Muscle layer of duodenum (tissue), 2 donors: ENCODE measurements around the gene VPS45.
"Not testable (repeated sequence)": the region's sequence is repeated elsewhere in the genome, so short reads cannot be mapped to it uniquely, and the experiment has no call there.

Experiments used
- H3K27ac ChIP-seq: one replicate; pipeline ENCODE4 v1.7.0; 2013; ENCODE audit warnings: mild to moderate bottlenecking, low read length
- H3K27me3 ChIP-seq: one replicate; pipeline ENCODE4 v1.7.0; 2013; ENCODE audit warnings: low read depth, mild to moderate bottlenecking, control low read depth, low read length
- H3K36me3 ChIP-seq, 2 donors: one replicate each; pipeline ENCODE4 v1.7.0; 2013; ENCODE audit warnings: low read length in 2 of 2, control low read depth in 1 of 2, mild to moderate bottlenecking in 1 of 2; ENCODE audit not compliant: insufficient read depth in 2 of 2, control insufficient read depth in 1 of 2
- H3K4me1 ChIP-seq, 2 donors: one replicate each; pipeline ENCODE4 v1.7.0; 2013; ENCODE audit warnings: low read length in 2 of 2, mild to moderate bottlenecking in 2 of 2, control low read depth in 1 of 2, moderate library complexity in 1 of 2; ENCODE audit not compliant: insufficient read depth in 2 of 2, control insufficient read depth in 1 of 2
- H3K4me3 ChIP-seq, 2 donors: one replicate each; pipeline ENCODE4 v1.7.0; 2013; ENCODE audit warnings: low read length in 2 of 2, low read depth in 1 of 2, mild to moderate bottlenecking in 1 of 2
- H3K9me3 ChIP-seq, 2 donors: one replicate each; pipeline ENCODE4 v1.7.0; 2013; ENCODE audit warnings: low read length in 2 of 2, control low read depth in 1 of 2, mild to moderate bottlenecking in 1 of 2; ENCODE audit not compliant: control insufficient read depth in 1 of 2
- donor health status: healthy.

Gene VPS45

GRCh38 chr1:150053926-150054325 is 13.7 kb upstream of the VPS45 start:
- Histone ChIP-seq H3K4me3 (no peak overlapping the region), H3K27ac (no peak overlapping the region), H3K27me3 (no peaks in the 10 kb centered on the region), H3K4me1 (peaks cover 0 to 3% of the 10 kb centered on the region in 2 donors), H3K9me3 (no peaks in the 10 kb centered on the region), H3K36me3 (no peaks in the 10 kb centered on the region)

- not testable (repeated sequence) for H3K27me3 ChIP-seq, H3K27ac ChIP-seq, H3K4me3 ChIP-seq, H3K36me3 ChIP-seq, H3K4me1 ChIP-seq, H3K9me3 ChIP-seq
Observed at GRCh38 chr1:150055507-150055906, 12.1 kb upstream of the VPS45 start.

GRCh38 chr1:150056407-150056806 is 11.2 kb upstream of the VPS45 start:
- Histone ChIP-seq H3K27me3 (no peaks in the 10 kb centered on the region), H3K27ac (no peak overlapping the region), H3K9me3 (no peaks in the 10 kb centered on the region), H3K4me3 (no peak overlapping the region), H3K36me3 (no peaks in the 10 kb centered on the region), H3K4me1 (no peaks in the 10 kb centered on the region)

GRCh38 chr1:150060260-150060659 is 7.3 kb upstream of the VPS45 start:
- H3K4me3 ChIP-seq: no peak overlapping the region
- peaks cover 0 to 3% of the 10 kb centered on the region in 2 donors for H3K4me1 ChIP-seq
- H3K36me3 ChIP-seq: no peaks in the 10 kb centered on the region
- H3K27me3 ChIP-seq: no peaks in the 10 kb centered on the region
- H3K27ac ChIP-seq: no peak overlapping the region
- H3K9me3 ChIP-seq: no peaks in the 10 kb centered on the region

GRCh38 chr1:150061632-150062101 is 5.9 kb upstream of the VPS45 start:
- Histone ChIP-seq H3K27ac (no peak overlapping the region), H3K36me3 (no peaks in the 10 kb centered on the region), H3K9me3 (no peaks in the 10 kb centered on the region), H3K4me3 (no peak overlapping the region), H3K4me1 (peaks cover 3 to 8% of the 10 kb centered on the region in 2 donors), H3K27me3 (no peaks in the 10 kb centered on the region)

GRCh38 chr1:150062113-150062512 is 5.5 kb upstream of the VPS45 start:
- no peak overlapping the region for H3K4me3 ChIP-seq
- H3K27ac ChIP-seq: no peak overlapping the region
- H3K4me1 ChIP-seq: peaks cover 3 to 8% of the 10 kb centered on the region in 2 donors
- no peaks in the 10 kb centered on the region for H3K9me3 ChIP-seq
- H3K36me3 ChIP-seq: peaks cover 0 to 2% of the 10 kb centered on the region in 2 donors
- no peaks in the 10 kb centered on the region for H3K27me3 ChIP-seq

GRCh38 chr1:150065184-150065871 is 2.2 kb upstream of the VPS45 start:
- Histone ChIP-seq H3K27me3 (no peaks in the 10 kb centered on the region), H3K36me3 (peaks cover 0 to 6% of the 10 kb centered on the region in 2 donors), H3K27ac (peak overlapping the region; percentile 97), H3K4me3 (no peak overlapping the region), H3K4me1 (peaks cover 15% of the 10 kb centered on the region in 2 donors), H3K9me3 (no peaks in the 10 kb centered on the region)

GRCh38 chr1:150066328-150066727 is 1.2 kb upstream of the VPS45 start:
- Histone ChIP-seq H3K27me3 (no peaks in the 10 kb centered on the region), H3K9me3 (no peaks in the 10 kb centered on the region), H3K36me3 (peaks cover 0 to 6% of the 10 kb centered on the region in 2 donors), H3K27ac (peak overlapping the region; percentile 97), H3K4me1 (peaks cover 15% of the 10 kb centered on the region in 2 donors), H3K4me3 (peak overlapping the region; percentile 75 to 92)

- H3K4me1 ChIP-seq: peaks cover 15% of the 10 kb centered on the region in 2 donors
- H3K36me3 ChIP-seq: peaks cover 0 to 6% of the 10 kb centered on the region in 2 donors
- no peaks in the 10 kb centered on the region for H3K27me3 ChIP-seq
- no peaks in the 10 kb centered on the region for H3K9me3 ChIP-seq
- peak overlapping the region; percentile 75 to 92 for H3K4me3 ChIP-seq
- peak overlapping the region; percentile 97 for H3K27ac ChIP-seq
Observed at GRCh38 chr1:150066838-150067183, 765 bp upstream of the VPS45 start.

- no peaks in the 10 kb centered on the region for H3K27me3 ChIP-seq
- H3K4me1 ChIP-seq: peaks cover 15% of the 10 kb centered on the region in 2 donors
- no peaks in the 10 kb centered on the region for H3K9me3 ChIP-seq
- peaks cover 4 to 6% of the 10 kb centered on the region in 2 donors for H3K36me3 ChIP-seq
- H3K27ac ChIP-seq: peak overlapping the region; percentile 97
- peak overlapping the region; percentile 75 to 92 for H3K4me3 ChIP-seq
Observed at GRCh38 chr1:150068109-150068435, 496 bp downstream of the VPS45 start.

GRCh38 chr1:150069923-150070322 is 2.3 kb downstream of the VPS45 start:
- Histone ChIP-seq H3K27me3 (no peaks in the 10 kb centered on the region), H3K9me3 (no peaks in the 10 kb centered on the region), H3K4me1 (peaks cover 14 to 15% of the 10 kb centered on the region in 2 donors), H3K27ac (no peak overlapping the region), H3K36me3 (peaks cover 10 to 13% of the 10 kb centered on the region in 2 donors), H3K4me3 (no peak overlapping the region)

GRCh38 chr1:150072959-150073358 is 5.4 kb downstream of the VPS45 start:
- Histone ChIP-seq H3K4me3 (no peak overlapping the region), H3K27me3 (no peaks in the 10 kb centered on the region), H3K9me3 (no peaks in the 10 kb centered on the region), H3K4me1 (peaks cover 7 to 12% of the 10 kb centered on the region in 2 donors), H3K36me3 (peaks cover 20 to 25% of the 10 kb centered on the region in 2 donors), H3K27ac (no peak overlapping the region)
